Activated CD4-positive, alpha-beta T cell treated with anti-CD3 and anti-CD28 coated beads for 36 hours (primary cell): ENCODE data around the gene C1QTNF3. TPM values are rescaled to one million over a fixed set of nuclear protein-coding genes. Genes with fewer than 3 reads are reported as not detected.

Source experiments
- ATAC-seq: fragments of 200-7000 bp; cut with Tn5 transposase; one replicate; pipeline ENCODE4 v1.10.0; 2021; ENCODE audit warnings: mild to moderate bottlenecking, moderate library complexity
- CTCF ChIA-PET: fragments of 350-600 bp; sonication (Branson Sonifier 250); formaldehyde crosslinking; loops from one replicate; lab custom pipeline; 2021; ENCODE audit warnings: antibody characterized with exemption; lab: Charles Lee
- POLR2A ChIA-PET: fragments of 350-600 bp; sonication (Branson Sonifier 250); formaldehyde crosslinking; loops from one replicate; lab custom pipeline; 2021; ENCODE audit warnings: antibody characterized with exemption, inconsistent platforms; lab: Charles Lee
- DNase-seq: peaks from one replicate; pipeline ENCODE4 v3.0.0-alpha.2; 2020
- H3K27ac Mint-ChIP-seq: one replicate; pipeline ENCODE4 v1.8.0; 2021; ENCODE audit warnings: mixed read lengths
- H3K27me3 Mint-ChIP-seq: one replicate; pipeline ENCODE4 v1.8.0; 2021; ENCODE audit warnings: mixed read lengths
- H3K36me3 Mint-ChIP-seq: one replicate; pipeline ENCODE4 v1.8.0; 2021; ENCODE audit warnings: low read depth, mixed read lengths
- H3K4me1 Mint-ChIP-seq: one replicate; pipeline ENCODE4 v1.8.0; 2021; ENCODE audit warnings: mixed read lengths
- H3K4me3 Mint-ChIP-seq: one replicate; pipeline ENCODE4 v1.8.0; 2021; ENCODE audit warnings: mild to moderate bottlenecking, moderate library complexity, mixed read lengths
- H3K9me3 Mint-ChIP-seq: one replicate; pipeline ENCODE4 v1.8.0; 2021; ENCODE audit warnings: low read depth, mixed read lengths
- intact Hi-C, 2 experiments: fragments of 100-400 bp; cut with DNase I in 1 of 2; cut with micrococcal nuclease in 1 of 2; formaldehyde crosslinking; loops; one replicate each; pipeline versions ENCODE4 v1.14.2 to v1.15.1; 2022 to 2024; cut with DNase I, micrococcal nuclease
- total RNA-seq, 2 experiments: library from RNA; stranded (reverse); gene quantifications; one replicate each; pipeline ENCODE4 v1.2.3, GENCODE V29; 2021

C1QTNF3 gene
- total RNA-seq, 2 experiments from 2014 or later, result 1.5 to 2.4 TPM

- ChIA-PET POLR2A (no interaction called here), CTCF (interaction anchor here (2.7 kb wide), 1 partner anchor 469 kb away, joined by 12 read pairs; no protein-coding TSS in a partner anchor)
- Mint-ChIP-seq H3K4me1 (peaks cover 6% of the 10 kb centered on the region), H3K27me3 (no peaks in the 10 kb centered on the region), H3K36me3 (peaks cover 6% of the 10 kb centered on the region), H3K4me3 (no peak overlapping the region), H3K9me3 (no peaks in the 10 kb centered on the region), H3K27ac (no peak overlapping the region)
- intact Hi-C loops, result loop anchor here in 1 of 2 experiments (5.0 kb wide), 1 partner anchor 471 kb away; no protein-coding TSS in a partner anchor
- no peak for ATAC-seq
- DNase-seq, result no peak
Observed at GRCh38 chr5:33995865-33996264, 47.1 kb downstream of the C1QTNF3 start.

GRCh38 chr5:33994845-33995244 lies 48.2 kb downstream of the C1QTNF3 start:
- POLR2A ChIA-PET, result no interaction called here
- Mint-ChIP-seq H3K4me3 (no peak overlapping the region), H3K4me1 (peaks cover 6% of the 10 kb centered on the region), H3K27ac (peak overlapping the region; percentile 2), H3K36me3 (peaks cover 6% of the 10 kb centered on the region), H3K27me3 (no peaks in the 10 kb centered on the region), H3K9me3 (no peaks in the 10 kb centered on the region)
- ATAC-seq (peak; percentile 80), DNase-seq (peak; percentile 25)
- intact Hi-C loops, result loop anchor here in 1 of 2 experiments (5.0 kb wide), 1 partner anchor 472 kb away; no protein-coding TSS in a partner anchor
- CTCF ChIA-PET, result interaction anchor here (1.0 kb wide), 1 partner anchor 11 kb away, joined by 3 read pairs; no protein-coding TSS in a partner anchor

GRCh38 chr5:33992864-33993263 lies 50.1 kb downstream of the C1QTNF3 start:
- Mint-ChIP-seq H3K27me3 (no peaks in the 10 kb centered on the region), H3K4me1 (peaks cover 6% of the 10 kb centered on the region), H3K9me3 (no peaks in the 10 kb centered on the region), H3K4me3 (no peak overlapping the region), H3K27ac (no peak overlapping the region), H3K36me3 (peaks cover 20% of the 10 kb centered on the region)
- intact Hi-C loops, result no loop called here
- ChIA-PET POLR2A (no interaction called here), CTCF (no interaction called here)
- DNase-seq (no peak), ATAC-seq (no peak)

- POLR2A ChIA-PET, result no interaction called here
- ATAC-seq (no peak), DNase-seq (no peak)
- Mint-ChIP-seq H3K4me1 (no peaks in the 10 kb centered on the region), H3K9me3 (no peaks in the 10 kb centered on the region), H3K27me3 (no peaks in the 10 kb centered on the region), H3K4me3 (no peak overlapping the region), H3K27ac (no peak overlapping the region), H3K36me3 (peaks cover 19% of the 10 kb centered on the region)
- CTCF ChIA-PET, result no interaction called here
- intact Hi-C loops, result no loop called here
Observed at GRCh38 chr5:33985447-33985846, 57.6 kb downstream of the C1QTNF3 start.

- ChIA-PET POLR2A (no interaction called here), CTCF (no interaction called here)
- H3K27ac Mint-ChIP-seq, result no peak within 1 kb of the TSS
- H3K4me1 Mint-ChIP-seq, result no peaks in the 10 kb centered on the region
- DNase-seq (no peak), ATAC-seq (no peak)
- H3K9me3 Mint-ChIP-seq, result no peaks in the 10 kb centered on the region
- H3K27me3 Mint-ChIP-seq, result no peaks in the 10 kb centered on the region
- H3K36me3 Mint-ChIP-seq, result peaks cover 19% of the 10 kb centered on the region
- intact Hi-C loops, result no loop called here
- H3K4me3 Mint-ChIP-seq, result no peak within 1 kb of the TSS
Observed at GRCh38 chr5:33984671-33985124, 58.3 kb downstream of the C1QTNF3 start, which contains the start of gene SLC45A2. Gene SLC45A2, minus strand, starts transcription at chr5:33984693. Its CDS starts 110 bp downstream, at chr5:33984583.

- POLR2A ChIA-PET, result no interaction called here
- no peak overlapping the region for H3K4me3 Mint-ChIP-seq
- H3K27me3 Mint-ChIP-seq, result no peaks in the 10 kb centered on the region
- intact Hi-C loops, result no loop called here
- H3K9me3 Mint-ChIP-seq, result no peaks in the 10 kb centered on the region
- H3K27ac Mint-ChIP-seq, result no peak overlapping the region
- ATAC-seq (no peak), DNase-seq (no peak)
- CTCF ChIA-PET, result interaction anchor here (0.7 kb wide), 1 partner anchor 1356 kb away, joined by 4 read pairs; no protein-coding TSS in a partner anchor
- H3K36me3 Mint-ChIP-seq, result peaks cover 16% of the 10 kb centered on the region
- no peaks in the 10 kb centered on the region for H3K4me1 Mint-ChIP-seq
Observed at GRCh38 chr5:33984178-33984577, 58.8 kb downstream of the C1QTNF3 start.

- ChIA-PET POLR2A (interaction anchor here (0.6 kb wide), 1 partner anchor 620 kb away, joined by 4 read pairs; no protein-coding TSS in a partner anchor), CTCF (interaction anchor here (0.7 to 0.9 kb wide), 2 partner anchors 19 to 44 kb away, joined by 3 to 4 read pairs; no protein-coding TSS in a partner anchor)
- Mint-ChIP-seq H3K27ac (no peak overlapping the region), H3K27me3 (no peaks in the 10 kb centered on the region), H3K9me3 (no peaks in the 10 kb centered on the region), H3K4me3 (no peak overlapping the region), H3K4me1 (no peaks in the 10 kb centered on the region), H3K36me3 (no peaks in the 10 kb centered on the region)
- intact Hi-C loops, result no loop called here
- ATAC-seq (no peak), DNase-seq (no peak)
Observed at GRCh38 chr5:33981408-33982162, 61.4 kb downstream of the C1QTNF3 start.

- ChIA-PET POLR2A (interaction anchor here (0.6 kb wide), 1 partner anchor 72 kb away, joined by 3 read pairs; no protein-coding TSS in a partner anchor), CTCF (interaction anchor here (0.7 to 1.3 kb wide), 3 partner anchors 10 to 40 kb away, joined by 3 to 5 read pairs (median 3); partner anchors contain the start of gene AMACR)
- H3K27me3 Mint-ChIP-seq, result no peaks in the 10 kb centered on the region
- H3K27ac Mint-ChIP-seq, result no peak overlapping the region
- no peaks in the 10 kb centered on the region for H3K36me3 Mint-ChIP-seq
- intact Hi-C loops, result no loop called here
- ATAC-seq, result no peak
- no peak for DNase-seq
- no peaks in the 10 kb centered on the region for H3K4me1 Mint-ChIP-seq
- no peak overlapping the region for H3K4me3 Mint-ChIP-seq
- no peaks in the 10 kb centered on the region for H3K9me3 Mint-ChIP-seq
Observed at GRCh38 chr5:33980030-33980429, 63.0 kb downstream of the C1QTNF3 start.

- Mint-ChIP-seq H3K36me3 (no peaks in the 10 kb centered on the region), H3K9me3 (no peaks in the 10 kb centered on the region), H3K4me1 (peaks cover 3% of the 10 kb centered on the region), H3K27ac (no peak overlapping the region), H3K27me3 (no peaks in the 10 kb centered on the region), H3K4me3 (no peak overlapping the region)
- ATAC-seq (no peak), DNase-seq (no peak)
- ChIA-PET CTCF (interaction anchor here (0.6 kb wide), 1 partner anchor 9 kb away, joined by 4 read pairs; no protein-coding TSS in a partner anchor), POLR2A (no interaction called here)
- intact Hi-C loops, result loop anchor here in 1 of 2 experiments (10.0 kb wide), 1 partner anchor 544 kb away; no protein-coding TSS in a partner anchor
Observed at GRCh38 chr5:33978306-33978705, 64.7 kb downstream of the C1QTNF3 start.

- DNase-seq (no peak), ATAC-seq (no peak)
- no peaks in the 10 kb centered on the region for H3K36me3 Mint-ChIP-seq
- peaks cover 9% of the 10 kb centered on the region for H3K4me1 Mint-ChIP-seq
- POLR2A ChIA-PET, result no interaction called here
- H3K9me3 Mint-ChIP-seq, result no peaks in the 10 kb centered on the region
- H3K27me3 Mint-ChIP-seq, result no peaks in the 10 kb centered on the region
- H3K4me3 Mint-ChIP-seq, result no peak overlapping the region
- H3K27ac Mint-ChIP-seq, result no peak overlapping the region
- intact Hi-C loops, result loop anchor here in 1 of 2 experiments (10.0 kb wide), 1 partner anchor 542 kb away; no protein-coding TSS in a partner anchor
- CTCF ChIA-PET, result interaction anchor here (0.8 kb wide), 1 partner anchor 389 kb away, joined by 3 read pairs; no protein-coding TSS in a partner anchor
Observed at GRCh38 chr5:33976307-33976706, 66.7 kb downstream of the C1QTNF3 start.

GRCh38 chr5:33975852-33976251 lies 67.2 kb downstream of the C1QTNF3 start:
- Mint-ChIP-seq H3K4me1 (peaks cover 9% of the 10 kb centered on the region), H3K27ac (no peak overlapping the region), H3K36me3 (no peaks in the 10 kb centered on the region), H3K27me3 (no peaks in the 10 kb centered on the region), H3K4me3 (no peak overlapping the region), H3K9me3 (no peaks in the 10 kb centered on the region)
- no peak for ATAC-seq
- ChIA-PET CTCF (no interaction called here), POLR2A (no interaction called here)
- intact Hi-C loops, result loop anchor here in 1 of 2 experiments (10.0 kb wide), 1 partner anchor 541 kb away; no protein-coding TSS in a partner anchor
- no peak for DNase-seq
